ENCODE data around the gene RASGEF1C. TPM values are rescaled to one million over a fixed set of nuclear protein-coding genes. Genes with fewer than 3 reads are reported as not detected.

RASGEF1C gene
- total and polyA plus RNA-seq, 2 of the 13 experiments (the other 11 are each of a cell fraction or from before 2014, with no cell fraction given): not detected

GRCh38 chr5:180071531-180072255 is 137.3 kb downstream of the RASGEF1C start, which contains the start of gene RNF130 (continued):
- TF ChIP-seq ZNF609 (CRISPR knock-in tag; IDR thresholded peaks at IDR 0.05; ENCODE audit: borderline replicate concordance) (peak; percentile 57; the same call in 1 of the 2 replicates), NR2C2 (CRISPR knock-in tag; IDR thresholded peaks at IDR 0.05; ENCODE audit: borderline replicate concordance) (peak; percentile 53; the same call in 1 of the 2 replicates), MYC (CRISPR knock-in tag; IDR thresholded peaks at IDR 0.05; ENCODE audit: borderline replicate concordance) (peak; percentile 82; the same call in 1 of the 2 replicates), ZEB1 (IDR thresholded peaks at IDR 0.05; ENCODE audit: insufficient replicate concordance, low read depth) (no peak), YEATS2 (CRISPR knock-in tag; IDR thresholded peaks at IDR 0.05; ENCODE audit: borderline replicate concordance) (peak; percentile 85; the same call in 1 of the 2 replicates), ZNF256 (CRISPR knock-in tag; conservative IDR thresholded peaks at IDR 0.05) (peak; percentile 99; the same call in 1 of the 2 replicates), SIX4 (CRISPR knock-in tag; IDR thresholded peaks at IDR 0.05) (peak; percentile 47; the same call in 1 of the 2 replicates), ZFP82 (CRISPR knock-in tag; IDR thresholded peaks at IDR 0.05; ENCODE audit: borderline replicate concordance) (peak; percentile 91; the same call in 1 of the 2 replicates), CREB3 (CRISPR knock-in tag; IDR thresholded peaks at IDR 0.05) (peak; percentile 99), XRCC5 (optimal IDR thresholded peaks at IDR 0.05; ENCODE audit: low read length) (peak; percentile 50), CHCHD3 (CRISPR knock-in tag; IDR thresholded peaks at IDR 0.05) (peak; percentile 99), SP1 (IDR thresholded peaks at IDR 0.05) (no peak), SP1 (CRISPR knock-in tag; IDR thresholded peaks at IDR 0.05) (peak; percentile 48), ZNF510 (CRISPR knock-in tag; IDR thresholded peaks at IDR 0.05; ENCODE audit: low read depth) (peak; percentile 96; the same call in 1 of the 2 replicates), HIC2 (CRISPR knock-in tag; IDR thresholded peaks at IDR 0.05; ENCODE audit: low read depth) (no peak), PRPF4 (IDR thresholded peaks at IDR 0.05; ENCODE audit: low read depth, low read length, poor library complexity, severe bottlenecking) (no peak), PHB2 (IDR thresholded peaks at IDR 0.05; ENCODE audit: partially characterized antibody) (no peak), ZNF512B (CRISPR knock-in tag; IDR thresholded peaks at IDR 0.05; ENCODE audit: borderline replicate concordance) (no peak), ATF7-NPFF (CRISPR knock-in tag; IDR thresholded peaks at IDR 0.05; ENCODE audit: low read depth) (peak; percentile 100)
